ENCODE results near the gene TRAPPC10. TPM values are rescaled to one million over a fixed set of nuclear protein-coding genes. Genes with fewer than 3 reads are reported as not detected.

The TRAPPC10 gene
- total and polyA plus RNA-seq, 8 donors = 7.2 to 19.1 (median 11.5) TPM

- TF ChIP-seq, protein P1, sequence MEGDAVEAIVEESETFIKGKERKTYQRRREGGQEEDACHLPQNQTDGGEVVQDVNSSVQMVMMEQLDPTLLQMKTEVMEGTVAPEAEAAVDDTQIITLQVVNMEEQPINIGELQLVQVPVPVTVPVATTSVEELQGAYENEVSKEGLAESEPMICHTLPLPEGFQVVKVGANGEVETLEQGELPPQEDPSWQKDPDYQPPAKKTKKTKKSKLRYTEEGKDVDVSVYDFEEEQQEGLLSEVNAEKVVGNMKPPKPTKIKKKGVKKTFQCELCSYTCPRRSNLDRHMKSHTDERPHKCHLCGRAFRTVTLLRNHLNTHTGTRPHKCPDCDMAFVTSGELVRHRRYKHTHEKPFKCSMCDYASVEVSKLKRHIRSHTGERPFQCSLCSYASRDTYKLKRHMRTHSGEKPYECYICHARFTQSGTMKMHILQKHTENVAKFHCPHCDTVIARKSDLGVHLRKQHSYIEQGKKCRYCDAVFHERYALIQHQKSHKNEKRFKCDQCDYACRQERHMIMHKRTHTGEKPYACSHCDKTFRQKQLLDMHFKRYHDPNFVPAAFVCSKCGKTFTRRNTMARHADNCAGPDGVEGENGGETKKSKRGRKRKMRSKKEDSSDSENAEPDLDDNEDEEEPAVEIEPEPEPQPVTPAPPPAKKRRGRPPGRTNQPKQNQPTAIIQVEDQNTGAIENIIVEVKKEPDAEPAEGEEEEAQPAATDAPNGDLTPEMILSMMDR (IDR thresholded peaks at IDR 0.05) = no peak
- WGBS, 2 donors = 90 to 96% methylated on average over 21 of the region's 21 CpGs
- H3K36me3 ChIP-seq = peaks cover 0 to 37% (median 6%) of the 10 kb centered on the region in 3 donors
- no peak overlapping the region for H3K27ac ChIP-seq
- intact Hi-C loops (cut with DNase I) = no loop called here
- DNase-seq = peak in 1 of 6 donors; percentile 47
- no peaks in the 10 kb centered on the region for H3K27me3 ChIP-seq
- no peaks in the 10 kb centered on the region for H3K9me3 ChIP-seq
- no peak overlapping the region for H3K4me3 ChIP-seq
- FAIRE-seq = no peak
- H3K4me1 ChIP-seq = peaks cover 0 to 3% (median 0%) of the 10 kb centered on the region in 3 donors
- no peak for ATAC-seq
Observed at GRCh38 chr21:44086636-44087425, 74.7 kb downstream of the TRAPPC10 start.

DNA sequence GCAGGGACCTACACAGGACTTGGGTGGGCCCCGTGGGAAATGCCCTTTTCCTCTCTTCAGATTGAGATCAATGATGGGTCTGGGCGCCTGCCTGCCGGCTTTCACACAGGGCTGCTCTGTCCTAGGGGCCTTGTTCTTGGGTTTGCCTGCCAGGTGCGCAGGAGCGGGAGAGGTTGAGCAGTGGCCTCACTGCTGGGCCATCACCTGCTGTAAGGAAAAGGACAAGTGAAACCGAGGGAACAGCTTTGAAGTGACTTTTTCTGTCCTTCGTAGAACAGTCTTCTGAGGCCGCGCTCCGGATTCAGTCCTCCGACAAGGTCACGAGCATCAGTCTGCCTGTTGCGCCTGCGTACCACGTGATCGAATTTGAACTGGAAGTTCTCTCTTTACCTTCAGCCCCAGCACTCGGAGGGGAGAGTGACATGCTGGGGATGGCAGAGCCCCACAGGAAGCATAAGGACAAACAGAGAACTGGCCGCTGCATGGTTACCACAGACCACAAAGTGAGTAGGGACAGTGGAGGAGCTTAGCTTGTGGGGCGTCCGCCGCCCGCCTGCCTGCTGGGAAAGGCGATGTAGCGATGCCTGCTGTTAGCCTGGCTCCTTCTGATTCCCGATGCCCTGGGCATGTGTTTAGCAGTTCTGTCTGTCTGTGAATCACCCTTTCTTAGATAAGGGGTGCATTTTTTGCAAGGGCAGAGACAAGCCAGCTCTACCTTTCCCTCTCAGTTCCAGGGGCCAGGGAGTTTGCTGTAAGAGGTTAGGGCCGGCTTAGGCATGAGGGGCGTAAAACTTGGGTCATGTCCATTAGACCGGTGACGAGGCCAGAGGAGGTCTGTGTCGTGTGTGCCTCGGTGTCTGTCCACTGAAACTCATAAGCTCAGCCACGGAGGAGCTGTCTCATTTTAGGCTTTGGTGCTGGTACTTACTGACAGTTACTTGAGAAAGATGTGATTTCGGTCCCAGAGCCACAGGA is 75.6 kb downstream of the TRAPPC10 start:
- ATAC-seq = no peak
- Histone ChIP-seq H3K27ac (peak overlapping the region in 1 of 4 donors; percentile 12), H3K9me3 (no peaks in the 10 kb centered on the region), H3K27me3 (no peaks in the 10 kb centered on the region), H3K4me1 (peaks cover 0 to 3% (median 0%) of the 10 kb centered on the region in 3 donors), H3K36me3 (peaks cover 0 to 41% (median 6%) of the 10 kb centered on the region in 3 donors), H3K4me3 (no peak overlapping the region)
- DNase-seq = peak in 1 of 6 donors; percentile 48
- intact Hi-C loops (cut with DNase I) = no loop called here
- FAIRE-seq = no peak
- TF ChIP-seq, protein P1 (IDR thresholded peaks at IDR 0.05) = no peak
- 93% methylated on average over 33 of the region's 33 CpGs for WGBS, 2 donors

DNA sequence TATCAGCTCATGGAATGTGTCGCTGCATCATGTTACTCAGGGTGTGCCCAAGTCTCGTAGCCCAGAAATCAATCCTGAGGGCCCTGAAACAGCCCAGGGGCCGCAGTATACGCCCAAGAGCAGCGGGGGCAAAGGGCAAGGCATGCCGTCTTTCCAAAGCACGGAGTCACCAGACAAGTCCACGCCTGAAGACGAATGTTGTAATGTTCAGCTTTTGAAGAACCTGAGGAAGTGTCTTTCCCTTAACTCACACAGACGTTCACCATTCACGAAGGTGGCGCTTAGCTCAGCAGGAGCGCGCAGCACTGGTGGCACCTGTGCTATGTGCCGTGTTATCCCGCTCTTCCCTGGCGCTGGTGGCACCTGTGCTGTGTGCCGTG is 76.3 kb downstream of the TRAPPC10 start:
- peaks cover 0 to 3% (median 0%) of the 10 kb centered on the region in 3 donors for H3K4me1 ChIP-seq
- 85 to 91% methylated on average over 18 of the region's 18 CpGs for WGBS, 2 donors
- no peak overlapping the region for H3K4me3 ChIP-seq

GRCh38 chr21:44089001-44089911 is 77.1 kb downstream of the TRAPPC10 start:
- Histone ChIP-seq H3K27me3 (no peaks in the 10 kb centered on the region), H3K4me1 (peaks cover 0 to 3% (median 0%) of the 10 kb centered on the region in 3 donors), H3K27ac (peak overlapping the region in 3 of 4 donors; percentile 12 to 39 (median 17)), H3K4me3 (no peak overlapping the region), H3K9me3 (no peaks in the 10 kb centered on the region), H3K36me3 (peaks cover 0 to 39% (median 6%) of the 10 kb centered on the region in 3 donors)
- TF ChIP-seq, protein P1 (IDR thresholded peaks at IDR 0.05) = no peak
- intact Hi-C loops (cut with DNase I) = no loop called here
- ATAC-seq (peak; percentile 54 to 73 (median 65)), FAIRE-seq (no peak), DNase-seq (peak in 1 of 6 donors; percentile 43)
- WGBS, 2 donors = 59 to 65% methylated on average over 30 of the region's 30 CpGs

More for the DNA sequence above, 76.3 kb downstream of the TRAPPC10 start:
- DNase-seq (no peak), FAIRE-seq (no peak), ATAC-seq (no peak)
- no peaks in the 10 kb centered on the region for H3K27me3 ChIP-seq
- intact Hi-C loops (cut with DNase I) = no loop called here
- TF ChIP-seq, protein P1 (IDR thresholded peaks at IDR 0.05) = no peak
- H3K27ac ChIP-seq = peak overlapping the region in 3 of 4 donors; percentile 12 to 24 (median 17)
- peaks cover 0 to 41% (median 6%) of the 10 kb centered on the region in 3 donors for H3K36me3 ChIP-seq
- no peaks in the 10 kb centered on the region for H3K9me3 ChIP-seq

Measured in pancreas (tissue), 10 donors.